ENCODE measurements around the gene FARS2. TPM values are rescaled to one million over a fixed set of nuclear protein-coding genes. Genes with fewer than 3 reads are reported as not detected.

Gene FARS2
- total RNA-seq, 1 donor from 2014 or later = 10.0 TPM

DNA sequence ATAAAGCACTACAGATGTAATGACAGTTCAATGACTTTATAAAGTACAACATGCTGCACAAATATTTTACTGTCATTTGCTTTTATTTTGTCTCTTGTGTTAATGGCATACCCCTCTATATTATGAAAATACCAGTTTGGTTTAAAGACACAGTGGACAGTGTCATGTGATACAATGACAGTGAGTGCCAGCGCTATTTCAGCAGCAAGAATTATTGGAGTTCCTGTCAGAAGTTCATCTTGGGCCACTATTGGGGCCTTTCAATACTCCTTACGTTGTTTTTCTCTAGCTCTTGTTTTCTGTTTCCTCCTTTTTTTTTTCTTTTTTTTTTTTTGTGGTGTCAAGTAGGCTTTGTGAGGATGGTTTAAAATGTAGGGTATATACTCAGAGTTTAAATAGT is 232.5 kb downstream of the FARS2 start:
- ATAC-seq (no peak), DNase-seq (ENCODE audit: low spot score) (no peak)

DNA sequence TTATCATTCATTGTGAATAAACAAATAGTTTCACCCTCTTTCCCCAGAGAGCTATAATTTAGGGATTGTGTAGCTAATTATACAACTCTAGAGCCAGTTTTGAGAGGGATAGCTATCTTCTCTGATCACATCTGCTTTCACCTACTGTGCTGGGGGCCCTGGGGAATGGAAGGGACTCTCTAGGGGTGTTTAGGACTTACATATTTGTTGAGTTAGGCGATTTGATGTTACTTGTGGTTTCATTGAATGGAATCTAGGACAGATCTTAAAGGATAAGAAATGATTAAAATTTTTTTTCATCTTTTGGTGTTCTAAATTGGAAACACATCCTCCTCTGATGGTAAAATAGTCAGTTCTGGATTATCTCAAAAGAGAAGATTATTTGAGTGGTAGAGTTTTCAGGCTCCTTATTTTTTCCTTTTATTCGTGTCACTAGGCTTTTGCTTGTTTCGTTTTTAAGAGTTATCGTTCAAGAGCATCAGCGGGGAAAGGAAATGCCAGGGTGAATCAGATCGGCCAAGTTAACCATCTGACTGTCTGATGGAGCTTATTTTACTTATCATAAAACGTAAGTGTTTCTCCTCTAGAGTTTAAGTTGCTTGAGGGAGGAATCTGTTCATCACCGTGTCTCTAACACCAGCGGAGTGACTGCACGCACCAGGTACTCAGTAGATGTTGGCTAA is 236.7 kb downstream of the FARS2 start:
- ATAC-seq (no peak), DNase-seq (ENCODE audit: low spot score) (no peak)

DNA sequence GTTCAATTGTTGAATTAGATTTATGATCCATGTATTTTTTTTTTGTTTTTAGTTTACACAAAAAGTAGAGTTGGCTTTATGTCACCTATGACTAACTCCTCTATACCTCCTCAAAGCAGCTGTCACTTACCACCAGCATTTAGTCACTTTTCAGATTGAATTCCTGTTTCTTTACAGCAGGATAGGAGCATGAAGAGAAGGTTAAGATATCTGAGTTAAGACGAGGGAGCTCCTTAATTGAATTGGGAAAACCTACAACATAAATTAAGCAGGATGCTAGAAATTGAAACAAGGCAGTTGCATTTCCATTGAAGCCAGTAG is 237.2 kb downstream of the FARS2 start:
- ATAC-seq = no peak
- DNase-seq (ENCODE audit: low spot score) = no peak

DNA sequence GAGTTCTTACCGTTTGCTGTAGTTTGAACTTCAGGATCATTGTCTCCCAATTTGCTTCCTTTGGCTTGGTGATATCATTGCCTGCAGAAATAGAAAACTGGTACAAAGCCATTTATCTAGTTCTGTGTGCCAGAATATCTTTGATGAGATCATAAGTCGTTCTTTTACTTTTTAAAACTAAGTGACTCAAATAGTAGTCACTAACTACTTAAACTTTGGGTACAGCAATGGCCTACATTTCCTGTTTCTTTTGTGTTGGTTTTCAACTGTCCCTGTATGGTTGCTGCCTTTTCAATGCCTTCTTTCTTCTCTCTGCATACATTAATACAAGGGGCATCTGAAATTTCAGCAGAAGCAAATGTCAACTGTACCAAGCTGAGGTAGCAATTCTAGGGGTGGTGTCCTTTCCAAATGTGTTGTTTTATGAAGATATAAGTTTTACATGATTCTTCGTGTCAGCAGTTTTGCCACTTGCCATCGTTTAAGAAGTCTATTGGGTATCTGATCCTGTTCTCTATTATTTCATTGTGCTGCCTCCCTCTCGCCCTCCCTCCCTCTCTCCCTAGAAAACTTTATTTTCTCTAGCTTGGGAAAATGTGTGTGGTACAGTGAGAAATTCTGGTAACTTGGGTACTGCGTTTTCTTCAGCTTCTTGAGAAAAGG is 238.5 kb downstream of the FARS2 start:
- ATAC-seq = no peak

DNA sequence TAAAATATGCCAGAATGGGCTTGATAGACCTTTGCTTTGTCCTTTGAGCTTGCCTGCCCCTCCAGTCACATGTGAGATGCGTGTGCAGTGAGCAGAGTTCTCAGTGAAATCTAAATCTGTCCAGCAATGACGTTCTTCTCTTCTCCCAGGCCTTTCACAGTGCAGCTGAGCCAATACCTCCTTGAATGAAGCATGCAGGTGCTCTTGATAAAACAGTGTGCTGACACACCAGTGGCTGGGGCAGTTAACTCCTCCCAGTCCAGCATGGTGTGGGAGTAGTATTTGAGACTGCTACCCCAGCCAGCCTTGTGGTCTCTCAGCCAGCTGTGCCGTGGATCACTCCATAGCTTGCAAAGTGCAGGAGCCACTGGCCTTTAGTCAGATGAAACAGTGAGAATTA is 240.5 kb downstream of the FARS2 start:
- no peak for DNase-seq (ENCODE audit: low spot score)
- no peak for ATAC-seq

More for the DNA sequence above, 238.5 kb downstream of the FARS2 start:
- no peak for DNase-seq (ENCODE audit: low spot score)

DNA sequence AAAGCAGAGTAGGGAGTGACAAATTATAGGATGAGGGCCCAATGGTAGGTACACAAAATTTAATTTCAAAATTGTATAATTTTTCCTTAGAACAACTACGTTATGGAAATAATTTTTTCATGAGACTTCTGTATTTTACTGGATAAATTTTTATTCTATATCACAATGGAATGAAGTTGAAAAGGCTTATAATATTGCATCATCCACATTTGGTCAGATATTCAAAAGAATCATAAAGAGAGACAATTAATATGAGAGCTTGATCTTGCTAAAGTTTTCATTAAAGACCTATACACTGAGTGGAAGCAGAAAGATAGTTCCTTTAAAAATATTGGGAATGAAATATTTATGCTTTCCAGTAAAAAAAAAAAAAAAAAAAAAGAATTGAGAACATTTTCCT is 242.8 kb downstream of the FARS2 start:
- DNase-seq (ENCODE audit: low spot score) (no peak), ATAC-seq (no peak)

DNA sequence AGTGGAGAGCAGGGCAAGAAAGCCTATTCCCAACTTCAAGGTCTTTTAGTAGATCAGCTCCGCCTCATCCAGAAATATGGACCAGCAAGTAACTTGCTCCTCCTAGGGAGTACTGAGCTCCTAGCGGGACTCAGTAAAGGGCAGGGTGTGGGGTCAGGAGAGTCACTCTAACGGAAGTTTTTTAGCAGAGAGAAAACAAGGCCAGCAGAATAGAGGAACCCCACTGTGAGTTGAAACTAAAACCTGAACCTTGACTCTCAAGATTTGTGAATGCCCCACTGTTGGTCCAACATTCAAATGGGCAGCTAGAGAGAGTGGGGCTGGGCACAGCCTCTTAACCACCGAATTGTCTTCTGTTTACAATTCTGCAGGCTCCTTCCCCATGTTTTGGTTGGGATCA is 244.8 kb downstream of the FARS2 start:
- DNase-seq (ENCODE audit: low spot score) (no peak), ATAC-seq (no peak)

DNA sequence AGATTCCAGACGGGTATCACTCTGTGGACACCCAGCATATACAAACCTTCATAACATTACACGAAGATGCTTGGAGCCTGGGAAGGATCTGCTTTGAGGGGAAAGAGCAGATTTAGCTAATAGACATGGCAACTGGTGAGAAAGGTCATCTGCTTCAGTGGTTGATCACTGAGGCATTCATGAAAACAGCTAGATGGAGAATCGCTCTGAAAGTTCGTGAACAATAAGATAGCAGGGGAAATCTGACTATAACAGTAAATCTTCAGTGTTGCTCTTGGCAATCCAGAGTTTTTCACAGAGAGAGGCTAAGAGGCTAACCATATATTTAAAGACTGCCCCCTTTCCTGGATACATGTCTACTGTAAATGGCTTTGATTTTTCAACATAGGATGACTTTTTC is 245.3 kb downstream of the FARS2 start:
- ATAC-seq (no peak), DNase-seq (ENCODE audit: low spot score) (no peak)

DNA sequence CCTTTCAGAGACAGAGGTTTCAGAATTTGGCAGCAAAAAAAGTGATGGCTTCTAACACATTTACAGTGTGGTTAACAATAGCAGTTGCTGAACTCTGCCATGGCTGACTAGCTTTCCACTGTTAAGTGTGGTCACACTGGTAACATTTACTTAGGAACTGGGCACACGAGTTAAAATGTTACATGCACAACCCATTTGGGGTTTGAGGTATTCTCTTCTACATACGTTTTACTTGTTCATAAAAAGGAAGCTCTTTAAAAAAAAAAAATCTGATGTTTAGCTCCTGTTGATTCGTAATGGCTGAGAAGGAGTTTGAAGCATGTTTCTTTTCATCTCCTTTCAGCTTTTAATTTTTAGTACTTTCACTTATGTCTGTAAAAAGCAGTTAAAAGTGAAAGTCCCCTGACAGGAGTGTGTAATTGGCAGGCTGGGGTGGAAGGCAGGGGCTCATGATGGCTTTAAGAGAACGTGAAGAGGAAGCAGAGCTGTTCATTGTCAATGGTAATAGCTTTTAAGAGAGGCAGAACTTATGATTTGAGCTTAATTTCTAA is 245.9 kb downstream of the FARS2 start:
- DNase-seq (ENCODE audit: low spot score) = no peak
- ATAC-seq = no peak

DNA sequence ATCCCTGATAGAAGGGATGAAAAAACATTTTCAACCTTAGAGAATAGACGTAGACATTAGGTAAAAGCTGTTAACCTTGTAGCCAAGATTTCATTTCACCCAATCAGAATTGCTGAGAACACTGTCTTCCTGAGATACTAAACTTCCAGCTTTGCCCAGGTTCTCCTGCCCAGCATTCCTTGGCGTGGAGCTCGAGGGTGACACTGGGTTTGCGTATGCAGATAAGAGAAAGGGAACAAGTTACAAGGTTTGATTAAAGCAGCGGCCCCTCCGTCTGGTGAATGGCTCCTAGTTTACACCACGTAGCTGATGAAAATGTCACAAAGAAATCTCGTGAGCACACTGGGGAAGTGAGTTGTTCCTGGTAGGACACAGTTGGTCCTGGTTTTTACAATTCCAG is 247.8 kb downstream of the FARS2 start:
- DNase-seq (ENCODE audit: low spot score) = no peak
- no peak for ATAC-seq

DNA sequence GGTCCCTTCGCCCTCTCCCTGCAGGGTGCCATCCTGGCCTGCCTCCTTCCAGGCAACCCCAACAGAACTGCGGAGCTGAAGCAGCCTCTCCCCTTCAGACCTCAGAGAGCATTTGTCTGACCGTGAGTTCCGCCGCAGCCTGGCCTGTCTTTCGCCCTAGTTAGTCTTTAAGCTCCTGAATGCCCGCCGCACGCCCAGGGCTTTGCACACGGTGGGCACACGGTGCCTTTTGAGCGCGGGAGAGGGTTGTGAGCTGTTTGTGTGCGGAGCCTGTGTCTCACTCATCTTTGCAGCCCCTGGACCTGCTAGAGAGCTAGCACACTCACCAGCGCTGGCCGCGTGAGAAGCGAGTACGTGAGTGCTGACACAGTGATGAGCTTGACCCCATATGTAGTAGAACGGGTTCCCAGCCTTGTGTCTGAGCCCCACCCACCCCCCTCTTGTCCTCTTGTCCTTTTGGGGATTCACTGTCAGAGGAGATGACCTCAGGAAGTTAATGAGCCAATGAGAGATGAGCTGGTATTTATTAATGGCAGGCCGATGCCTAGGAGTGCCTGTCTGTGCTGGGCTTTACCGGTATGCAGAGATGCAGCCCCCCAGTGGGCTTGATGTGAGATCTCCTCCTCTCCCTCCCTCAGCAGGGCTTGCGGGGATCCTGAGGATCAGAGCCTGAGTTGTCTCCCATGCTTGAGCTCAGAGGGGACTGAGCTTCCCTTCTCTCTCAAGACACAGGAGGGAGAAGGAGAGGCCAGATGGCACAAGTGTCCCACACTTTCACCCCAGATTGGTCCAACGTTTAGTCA is 249.2 kb downstream of the FARS2 start:
- no peak for DNase-seq (ENCODE audit: low spot score)
- ATAC-seq = no peak

DNA sequence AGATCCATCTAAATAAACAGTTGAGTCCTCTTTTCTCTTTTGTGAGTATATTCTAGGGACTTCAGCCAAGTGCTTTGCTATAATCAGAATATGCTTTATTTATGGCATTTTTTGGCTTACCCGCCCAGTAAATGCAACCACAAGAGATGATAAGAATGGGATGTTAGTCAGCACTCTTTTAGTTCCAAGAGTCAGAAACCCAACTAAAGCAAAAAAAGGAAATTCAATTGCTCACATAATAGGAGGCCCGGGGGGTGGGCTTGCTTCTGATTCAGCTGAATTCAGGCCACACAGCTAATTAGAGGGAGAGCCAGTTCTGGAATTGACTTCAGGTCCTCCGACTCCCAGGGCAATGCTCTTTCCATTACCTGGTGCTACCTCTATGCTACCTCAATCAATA is 250.6 kb downstream of the FARS2 start:
- DNase-seq (ENCODE audit: low spot score) = no peak
- ATAC-seq = no peak

DNA sequence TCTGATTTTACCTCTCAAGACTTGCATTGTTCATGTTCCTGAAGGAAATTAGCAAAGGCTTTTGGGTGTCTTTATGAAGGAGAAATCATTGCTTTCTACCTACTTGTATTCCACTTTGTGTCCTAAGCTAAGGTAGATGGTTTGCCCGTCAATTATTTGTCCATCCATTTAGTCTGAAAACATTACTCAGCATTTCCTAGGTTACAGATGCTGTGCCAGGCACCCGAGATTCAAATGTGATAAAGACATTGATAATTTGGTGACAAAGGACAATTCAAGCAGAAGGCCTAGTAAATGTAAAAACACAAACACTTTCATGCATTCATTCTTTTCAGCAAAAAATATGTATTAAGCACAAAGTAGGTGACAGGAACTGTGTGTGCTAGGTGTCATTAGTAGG is 251.1 kb downstream of the FARS2 start:
- DNase-seq (ENCODE audit: low spot score) = no peak
- no peak for ATAC-seq

DNA sequence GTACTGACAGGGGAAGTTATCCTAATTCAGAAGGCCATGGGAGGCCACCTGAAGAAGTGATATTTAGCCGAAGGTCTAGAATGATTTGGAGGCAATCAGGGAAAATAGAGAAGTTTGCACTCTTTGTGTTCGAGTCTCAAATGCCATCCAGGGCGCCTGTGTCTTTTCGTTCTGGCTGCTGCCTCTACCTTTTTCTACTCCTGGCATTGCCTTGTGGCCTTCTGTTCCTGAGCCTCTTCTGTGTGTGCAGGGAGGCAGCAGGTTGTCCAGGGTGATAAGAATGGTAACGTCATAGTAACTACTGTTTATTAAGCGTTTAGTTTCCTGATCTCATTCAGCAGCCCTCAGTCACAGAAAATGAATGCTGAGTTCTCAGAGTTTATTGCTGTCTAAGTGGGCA is 252.1 kb downstream of the FARS2 start:
- DNase-seq (ENCODE audit: low spot score) (no peak), ATAC-seq (no peak)

DNA sequence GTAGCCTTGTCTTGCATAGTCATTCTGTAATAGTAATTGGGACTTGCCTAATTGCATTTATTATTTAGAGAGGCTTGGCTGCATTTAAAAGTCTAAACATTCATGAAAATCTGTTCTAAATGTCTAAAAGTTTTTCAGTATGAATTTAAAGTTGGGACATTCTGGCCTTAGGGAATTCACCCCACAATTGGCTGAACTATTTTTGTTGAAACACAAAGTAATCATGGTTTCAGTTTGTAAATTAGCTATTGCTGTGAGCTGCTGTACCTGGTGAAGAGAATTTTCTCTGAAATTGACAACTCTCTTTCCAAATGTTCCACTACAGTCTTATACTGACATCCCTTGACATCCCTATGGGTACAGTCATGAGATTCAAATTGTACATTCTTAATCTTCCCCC is 253.0 kb downstream of the FARS2 start:
- DNase-seq (ENCODE audit: low spot score) (no peak), ATAC-seq (no peak)

DNA sequence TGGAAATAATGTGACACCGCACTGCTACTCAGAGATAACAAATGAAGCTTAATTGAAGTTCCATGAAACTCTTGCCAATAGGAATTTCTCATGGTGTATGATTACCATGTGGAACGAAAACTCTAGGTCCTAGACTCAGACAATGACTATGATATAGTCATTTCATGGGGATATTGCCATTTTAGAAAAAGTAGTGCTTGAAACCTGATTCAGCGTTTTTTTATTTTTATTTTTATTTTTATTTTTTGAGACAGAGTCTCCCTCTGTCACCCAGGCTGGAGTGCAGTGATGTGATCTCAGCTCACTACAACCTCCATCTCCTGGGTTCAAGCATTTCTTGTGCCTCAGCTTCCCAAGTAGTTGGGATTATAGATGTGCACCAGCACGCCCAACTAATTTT is 253.9 kb downstream of the FARS2 start:
- ATAC-seq (no peak), DNase-seq (ENCODE audit: low spot score) (no peak)

DNA sequence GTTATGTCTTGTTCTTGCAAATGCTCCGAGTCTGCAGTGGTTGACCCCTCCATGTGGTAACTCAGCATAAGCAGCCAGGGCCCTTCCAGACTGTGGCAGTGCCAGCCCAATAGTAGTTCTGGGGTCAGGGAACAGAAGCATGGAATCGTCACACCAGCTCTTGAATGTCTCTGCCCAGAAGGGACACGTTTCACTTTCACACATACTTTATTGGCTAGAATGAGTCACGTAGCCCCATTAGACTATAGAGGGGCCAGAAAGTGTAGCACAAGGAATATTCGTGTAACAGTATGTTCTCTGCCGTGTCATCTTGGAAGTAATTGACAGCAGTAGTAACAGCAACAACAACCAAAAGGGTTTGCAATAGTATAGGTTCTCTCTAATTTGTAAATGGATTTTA is 254.7 kb downstream of the FARS2 start:
- ATAC-seq = no peak
- DNase-seq (ENCODE audit: low spot score) = no peak

DNA sequence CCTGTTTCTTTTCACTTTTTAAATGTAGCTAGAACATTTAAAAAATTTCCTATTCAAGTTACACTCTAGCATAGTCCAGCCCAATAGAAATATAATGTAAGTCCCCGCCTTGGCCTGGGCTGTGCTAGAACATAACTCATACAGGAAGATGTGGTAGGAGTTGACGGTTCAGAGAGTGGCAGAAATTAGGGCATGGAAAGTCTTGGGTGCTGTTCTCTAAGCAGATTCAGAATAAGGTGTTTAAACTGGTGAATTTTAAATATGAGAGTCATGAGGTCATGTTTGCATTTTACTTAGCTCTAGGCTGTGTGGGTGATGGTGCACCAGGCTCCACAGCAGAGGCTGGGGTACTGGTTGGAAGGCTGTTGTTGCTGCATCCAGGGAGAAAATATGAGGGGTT is 256.5 kb downstream of the FARS2 start:
- DNase-seq (ENCODE audit: low spot score) (no peak), ATAC-seq (no peak)

DNA sequence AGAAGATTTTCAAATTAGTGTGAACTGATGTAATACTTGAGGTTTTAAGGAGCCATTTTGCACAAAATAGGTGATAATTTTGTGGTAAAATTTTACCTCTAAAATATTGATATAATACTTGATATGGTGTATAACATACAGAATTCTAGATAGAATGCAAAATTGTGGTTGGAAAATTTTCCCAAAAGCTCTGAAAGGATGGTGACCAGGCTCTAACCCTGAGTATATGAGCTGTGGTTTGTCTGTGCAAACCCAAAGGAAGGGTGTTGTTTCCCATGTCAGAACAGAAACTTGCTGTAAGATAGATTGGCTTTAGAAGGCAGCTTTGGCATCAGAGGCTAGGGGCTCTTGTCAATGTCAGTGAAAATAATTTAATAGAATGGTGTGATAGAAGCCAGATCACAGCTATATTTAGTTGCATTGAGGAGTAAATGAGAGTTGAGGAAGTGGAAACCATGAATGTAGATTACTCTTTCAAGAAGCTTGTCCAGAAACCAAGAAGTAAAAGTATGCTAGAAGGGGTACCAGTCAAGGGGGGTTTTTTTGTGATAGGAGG is 257.7 kb downstream of the FARS2 start:
- ATAC-seq (no peak), DNase-seq (ENCODE audit: low spot score) (no peak)

DNA sequence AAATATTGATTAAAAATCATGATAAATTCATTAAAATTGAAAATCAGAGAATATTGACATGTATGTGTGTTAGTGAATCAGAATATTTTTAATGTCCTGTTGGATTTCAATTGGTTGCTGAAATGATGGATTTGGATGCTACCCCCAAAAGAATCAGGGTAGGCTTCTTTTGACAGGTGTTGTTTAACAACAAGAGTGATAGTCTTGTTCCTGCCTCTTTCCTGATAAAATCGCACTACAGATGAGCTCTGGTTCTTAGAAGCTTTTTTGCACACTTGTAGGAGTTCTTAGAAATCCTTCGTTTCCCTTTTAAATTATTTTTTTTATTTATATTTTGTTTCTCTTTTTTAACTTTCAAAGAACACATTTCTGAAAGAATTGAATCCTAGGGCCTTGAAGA is 259.5 kb downstream of the FARS2 start:
- ATAC-seq = no peak

DNA sequence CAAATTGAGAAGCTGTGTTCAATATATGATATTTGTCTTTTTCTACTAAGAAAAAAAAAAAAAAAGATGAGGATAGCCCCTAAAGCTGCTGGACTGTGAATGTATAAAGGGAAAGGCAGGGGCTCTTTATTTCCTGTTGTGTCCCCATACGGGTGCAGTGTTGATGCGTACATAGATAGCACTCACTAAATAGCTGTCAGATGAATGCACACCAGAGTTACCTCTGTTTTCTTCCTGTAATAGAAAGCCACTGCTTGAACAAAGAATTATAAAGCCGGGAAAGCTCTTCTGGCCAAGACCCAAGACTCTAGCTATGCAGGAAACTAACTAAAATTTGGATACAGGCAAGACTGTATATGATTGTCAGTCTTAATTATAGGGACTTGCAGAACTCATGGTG is 260.0 kb downstream of the FARS2 start:
- DNase-seq (ENCODE audit: low spot score) = no peak
- ATAC-seq = no peak

More for the DNA sequence above, 259.5 kb downstream of the FARS2 start:
- no peak for DNase-seq (ENCODE audit: low spot score)

DNA sequence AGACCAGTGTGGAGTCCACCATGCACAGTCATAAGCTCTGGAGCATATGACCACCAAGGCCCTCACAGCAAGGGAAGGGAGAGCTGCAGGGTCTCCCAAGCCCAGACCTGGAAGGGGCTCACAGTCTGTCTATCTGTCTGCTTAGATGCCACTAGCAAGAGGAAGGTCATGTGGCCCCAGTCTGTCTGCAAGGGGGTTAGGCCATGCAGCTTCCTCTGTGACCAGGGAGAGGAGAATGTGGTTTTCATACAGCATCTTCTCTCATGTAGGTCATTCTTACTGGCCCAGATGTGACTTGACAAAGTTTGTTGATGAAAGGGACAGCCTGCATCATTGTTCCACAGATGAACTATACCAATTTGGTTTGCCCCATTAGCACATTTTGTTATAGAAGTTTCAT is 260.8 kb downstream of the FARS2 start:
- DNase-seq (ENCODE audit: low spot score) = no peak
- ATAC-seq = no peak

Data from left lobe of liver (tissue), 2 donors.